Measurements from ENCODE around the gene NKX1-1.
"Not testable (repeated sequence)": the region's sequence is repeated elsewhere in the genome, so short reads cannot be mapped to it uniquely, and the experiment has no call there.

NKX1-1 gene

DNA sequence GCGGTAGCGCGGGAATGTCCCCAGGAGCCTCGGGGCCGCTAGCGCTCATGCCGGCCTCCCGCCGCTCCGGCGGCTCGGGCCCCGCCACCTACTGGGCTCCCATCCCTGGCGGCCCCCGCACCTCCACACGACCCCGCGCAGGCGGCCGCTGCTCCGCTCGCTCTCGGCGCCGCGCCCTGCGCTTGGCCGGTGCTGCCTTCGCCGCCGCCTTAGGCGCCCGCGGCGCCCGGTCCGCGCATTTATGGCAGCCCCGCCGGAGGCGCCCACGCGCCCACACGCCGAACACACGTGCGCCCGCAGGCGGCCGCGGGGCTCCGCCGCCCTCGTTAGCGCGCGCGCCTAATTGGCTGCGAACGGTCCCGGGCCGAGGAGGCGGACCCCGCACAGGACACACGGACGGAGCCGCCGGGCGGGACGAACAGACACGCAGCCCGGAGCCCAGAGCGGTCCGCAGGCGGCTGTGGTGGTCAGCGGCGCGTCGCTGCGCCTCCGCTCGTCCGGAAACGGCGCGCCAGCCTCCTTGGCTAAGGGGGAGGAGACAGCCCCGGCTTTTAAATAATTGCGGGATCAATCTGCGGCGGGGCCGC lies at the start of gene NKX1-1:
Gene NKX1-1, minus strand, starts transcription at position 49 of the 587 bp plus-strand sequence. Its CDS starts 0 bp downstream, at position 49.
- DNase-seq = no peak

DNA sequence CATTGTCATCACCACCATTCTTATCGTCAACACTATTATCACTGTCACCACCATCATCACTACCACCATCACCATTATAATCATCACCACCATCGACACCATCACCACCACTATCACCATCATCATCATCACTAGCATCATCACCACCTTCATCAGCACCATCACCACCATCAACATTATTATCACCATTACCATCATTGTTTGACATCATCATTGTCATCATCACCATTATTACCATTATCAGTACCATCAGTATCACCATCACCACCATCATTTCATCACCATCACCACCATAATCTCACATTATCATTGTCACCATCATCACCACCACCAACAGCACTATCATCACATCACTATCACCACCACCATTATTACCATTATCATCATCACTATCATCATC lies 47.5 kb upstream of the NKX1-1 start:
- no peak for DNase-seq

DNA sequence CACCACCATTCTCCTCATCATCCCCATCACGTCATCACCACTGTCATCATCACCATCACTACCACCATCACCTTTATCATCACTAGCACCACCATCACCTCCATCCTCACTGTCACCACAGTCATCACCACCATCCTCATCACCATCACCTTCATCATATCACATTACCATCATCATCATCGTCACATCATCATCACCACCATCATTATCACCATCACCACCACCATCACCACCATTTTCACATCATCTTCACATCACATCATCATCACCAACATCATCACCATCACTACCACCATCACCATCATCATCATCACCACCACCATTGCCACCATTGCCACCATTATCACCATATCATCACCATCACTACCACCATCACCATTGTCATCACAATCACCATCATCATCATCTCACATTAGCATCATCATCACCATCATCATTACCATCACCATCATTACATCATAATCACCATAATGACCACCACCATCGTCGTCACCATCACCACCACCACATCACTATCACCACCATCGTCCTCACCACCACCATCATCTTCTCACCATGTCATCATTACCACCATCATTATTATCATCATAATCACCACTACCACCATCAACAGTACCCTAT lies 46.3 kb upstream of the NKX1-1 start:
- DNase-seq = no peak

DNA sequence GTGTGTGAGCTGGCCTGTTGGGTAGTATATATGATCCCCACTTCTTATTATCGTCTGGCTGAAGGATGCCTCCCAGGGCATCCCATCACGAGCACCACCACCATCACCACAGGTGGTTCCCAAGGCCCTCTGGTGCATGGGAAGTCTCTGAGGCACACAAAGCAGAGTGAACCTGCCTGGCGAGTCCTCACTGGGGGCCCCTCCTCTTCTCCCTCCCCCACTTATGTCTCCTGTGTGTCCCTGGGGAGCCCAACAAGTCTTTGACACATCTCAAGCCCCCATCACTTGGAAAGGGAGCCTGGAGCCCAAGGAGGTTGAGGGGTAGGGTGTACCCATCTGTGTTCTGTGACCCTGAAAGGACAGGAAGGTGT lies 45.5 kb upstream of the NKX1-1 start:
- no peak for DNase-seq

DNA sequence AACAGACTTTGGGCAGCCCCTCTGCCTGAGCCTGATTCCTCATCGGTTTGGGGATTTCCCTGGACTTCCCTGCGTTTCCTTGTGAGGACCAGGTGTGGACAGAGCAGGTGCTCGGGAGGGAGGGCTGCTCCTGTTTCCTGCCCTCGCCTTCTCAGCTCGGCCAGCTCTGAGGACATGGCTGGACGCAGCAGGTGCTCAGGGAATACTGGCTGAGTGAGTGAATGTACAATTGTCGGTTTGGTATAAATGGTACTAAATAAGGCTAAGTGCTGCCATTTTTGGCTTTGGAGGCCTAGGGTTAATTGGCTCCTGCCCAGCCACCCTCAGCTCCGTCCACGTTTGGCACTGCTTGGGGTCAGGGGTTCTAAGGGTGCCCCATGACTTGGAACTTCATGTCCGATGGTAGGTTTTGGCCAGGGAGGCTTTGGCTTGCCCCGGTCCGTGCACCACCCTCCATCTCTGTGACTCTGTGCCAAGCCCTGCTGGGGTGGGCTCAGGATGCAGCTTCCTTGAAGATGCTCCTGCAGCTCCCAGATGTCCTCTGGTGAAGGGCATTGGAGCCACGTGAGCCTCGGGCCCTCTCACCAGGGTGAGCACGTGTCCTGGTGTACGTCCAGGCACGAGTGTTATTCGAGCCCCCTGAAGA lies 45.0 kb upstream of the NKX1-1 start:
- no peak for DNase-seq

DNA sequence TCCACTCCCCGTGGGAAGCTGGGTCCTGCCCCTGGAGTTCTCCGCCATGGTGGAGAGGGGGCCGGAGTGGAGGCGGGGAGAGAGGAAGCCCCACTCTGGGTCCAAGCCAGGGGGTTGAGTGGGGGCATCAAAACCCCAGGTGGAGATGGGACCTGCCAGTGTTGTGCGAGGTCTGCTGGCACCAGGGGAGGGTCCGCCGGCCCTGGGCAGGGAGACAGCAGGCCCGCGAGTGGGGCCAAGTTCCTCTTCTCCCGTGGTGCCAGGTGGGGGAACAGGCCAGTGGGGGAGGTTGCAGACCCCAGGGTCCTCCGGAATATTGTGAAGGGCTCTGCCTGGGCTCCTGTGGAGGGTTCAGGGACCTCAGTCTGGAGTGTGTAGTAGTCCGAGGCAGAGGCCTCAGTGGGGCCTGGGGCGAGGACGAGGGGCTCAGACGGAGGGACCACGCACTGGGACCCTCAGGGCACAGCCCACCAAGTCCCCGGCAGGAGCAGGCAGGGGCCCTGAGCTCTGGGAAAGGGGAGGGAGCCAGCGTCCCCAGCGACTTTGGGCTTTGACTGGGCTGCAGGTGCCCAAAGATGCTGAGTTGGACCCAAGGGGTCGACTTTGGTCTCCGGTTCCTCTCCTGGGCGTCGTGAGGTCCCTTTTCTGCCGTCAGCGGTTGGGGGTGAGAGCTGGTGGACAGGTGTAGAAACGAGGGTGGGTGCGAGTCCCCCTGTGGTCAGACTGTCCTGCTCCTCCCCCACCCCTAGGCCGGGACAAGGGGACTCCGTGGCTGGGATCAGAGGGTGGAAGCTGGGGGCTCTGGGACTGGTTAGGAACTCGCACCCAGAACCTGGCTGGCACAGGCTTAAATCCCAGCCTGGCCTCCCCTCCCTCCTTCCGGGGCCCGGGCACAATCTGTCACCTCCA lies 43.8 kb upstream of the NKX1-1 start:
- DNase-seq = no peak

DNA sequence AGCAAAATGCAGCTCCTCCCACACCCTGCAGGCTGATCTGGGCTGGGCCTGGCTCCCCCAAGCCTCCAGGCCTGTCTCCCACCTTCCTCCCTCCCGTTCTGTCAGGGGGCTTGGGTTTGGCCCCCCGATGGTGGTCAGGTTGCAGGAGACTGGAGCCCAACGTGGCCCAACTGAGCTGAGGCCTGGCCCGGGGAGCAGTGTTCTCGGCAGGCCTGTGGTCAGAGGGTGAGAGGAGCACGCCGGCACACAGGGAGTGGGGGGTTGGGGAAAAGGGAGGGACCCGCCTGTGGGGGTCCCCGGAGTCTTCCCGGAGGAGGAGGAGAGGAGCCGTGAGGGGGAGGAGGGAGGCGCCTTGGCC lies 43.2 kb upstream of the NKX1-1 start:
- no peak for DNase-seq

DNA sequence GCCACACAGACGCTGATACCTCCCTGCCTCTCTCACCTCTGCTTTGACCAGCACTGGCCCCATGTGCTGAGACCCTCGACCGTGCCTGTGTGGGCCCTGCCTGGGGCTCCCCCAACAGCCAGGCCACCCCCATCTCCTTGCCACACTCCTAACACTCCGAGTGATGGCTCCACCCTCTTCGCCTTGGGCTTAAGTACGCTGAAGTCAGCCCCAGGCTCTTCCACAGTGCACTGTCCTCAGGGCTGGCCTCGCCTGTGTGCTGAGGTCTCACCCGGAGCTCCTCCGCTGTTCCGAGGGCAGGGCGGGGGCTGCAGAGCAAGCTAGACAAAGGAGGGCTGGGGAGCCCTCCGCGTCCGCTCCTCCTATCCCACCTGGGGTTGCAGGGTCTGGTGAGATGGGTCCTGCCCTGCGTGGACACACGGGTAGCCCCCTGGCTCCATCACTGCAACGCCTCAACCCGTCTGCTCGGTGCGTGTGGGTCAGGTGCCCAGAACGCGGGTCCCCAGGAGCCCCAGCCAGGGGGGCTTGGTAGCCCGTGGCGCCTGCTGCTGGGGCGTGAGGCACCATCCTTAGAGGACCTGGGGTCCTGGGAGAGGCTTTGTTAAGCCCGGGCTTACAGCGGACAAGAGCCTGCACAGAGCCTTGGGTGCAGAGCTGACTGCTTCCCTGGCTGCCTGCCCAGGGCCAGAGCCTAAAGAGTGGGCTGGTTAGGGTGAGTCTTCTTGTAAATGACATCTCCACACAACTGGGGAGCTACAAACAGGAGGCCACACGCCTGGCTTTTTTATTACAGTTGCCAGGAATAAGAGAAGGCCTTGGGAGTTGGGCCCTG lies 42.6 kb upstream of the NKX1-1 start:
- no peak for DNase-seq

DNA sequence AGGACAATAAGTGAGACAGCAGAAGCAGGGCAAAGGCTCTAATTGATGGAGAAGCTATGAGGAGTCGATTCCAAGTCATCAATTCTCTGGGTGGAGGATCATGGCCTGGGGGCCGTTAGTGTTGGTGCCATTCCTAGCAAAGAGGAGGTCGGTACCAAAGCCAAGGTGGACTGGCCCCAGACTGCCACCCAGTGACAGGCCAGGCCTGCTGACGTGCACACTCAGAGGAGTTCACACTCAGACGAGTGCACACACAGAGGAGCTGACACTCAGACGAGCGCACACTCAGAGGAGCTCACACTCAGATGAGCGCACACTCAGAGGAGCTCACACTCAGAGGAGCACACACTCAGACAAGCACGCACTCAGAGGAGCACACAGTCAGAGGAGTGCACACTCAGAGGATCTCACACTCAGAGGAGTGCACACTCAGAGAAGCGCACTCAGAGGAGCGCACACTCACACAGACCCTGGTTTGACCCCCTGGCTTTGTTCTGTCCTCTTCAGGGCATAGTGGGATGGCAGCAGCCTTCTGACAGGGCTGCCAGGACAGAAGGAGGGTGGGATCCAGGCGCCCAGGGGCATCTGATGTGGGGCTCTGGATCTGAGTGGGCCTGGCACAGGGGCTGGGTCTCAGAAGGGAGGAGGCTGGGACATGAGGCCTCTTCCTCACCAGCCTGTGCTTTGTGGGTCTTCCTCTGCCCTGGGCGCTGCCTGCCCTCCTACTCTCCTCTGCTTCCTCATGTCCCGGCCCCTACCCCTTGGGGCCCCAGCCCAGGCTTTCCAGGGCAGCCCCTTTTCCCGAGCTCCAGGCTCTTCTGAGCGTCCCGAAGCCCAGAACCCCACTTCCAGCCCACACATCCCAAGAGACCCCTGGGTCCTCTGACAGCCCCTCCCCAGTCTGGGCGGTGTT lies 41.7 kb upstream of the NKX1-1 start:
- DNase-seq = no peak

DNA sequence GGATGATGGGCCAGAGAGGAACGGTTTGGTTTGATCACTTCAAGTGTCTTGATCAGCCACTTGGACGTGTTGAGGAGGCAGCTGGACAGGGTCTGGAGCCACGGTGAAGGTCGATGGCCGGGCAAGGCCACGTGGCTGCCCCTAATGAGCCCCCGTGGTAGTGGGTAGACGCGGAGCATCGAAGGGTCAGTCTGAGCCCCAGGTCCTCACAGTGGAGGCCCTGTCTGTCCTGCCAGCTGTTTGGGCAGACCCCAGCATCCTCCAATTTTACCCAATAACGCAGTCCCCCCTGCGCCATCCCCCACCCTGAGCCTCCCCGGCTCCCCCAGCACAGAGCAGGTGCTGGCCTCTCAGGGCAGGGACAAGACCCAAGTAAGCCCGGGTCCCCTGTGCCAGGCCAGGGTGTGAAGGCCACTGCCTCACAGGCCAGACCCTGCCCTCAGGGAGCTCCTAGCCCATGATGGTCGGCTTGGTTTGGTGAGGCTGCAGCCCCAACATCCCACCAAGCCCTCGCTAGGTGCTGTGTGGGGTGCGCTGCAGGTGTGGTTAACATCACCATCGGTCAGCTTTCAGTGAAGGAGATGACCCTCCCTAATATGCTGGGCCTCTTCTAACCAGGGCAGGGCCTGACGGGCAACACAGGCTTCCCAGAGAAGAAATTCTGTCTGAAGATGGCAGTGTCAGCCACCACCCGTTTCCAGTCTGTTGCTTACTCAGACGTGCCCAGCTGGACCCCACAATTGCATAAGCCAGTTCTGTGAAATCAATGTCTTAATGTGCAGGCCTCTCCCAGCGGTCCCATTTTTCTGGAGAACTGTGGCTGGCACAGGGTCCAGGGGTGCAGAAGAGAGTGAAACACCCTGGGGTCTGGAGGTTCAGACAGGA lies 40.5 kb upstream of the NKX1-1 start:
- no peak for DNase-seq

DNA sequence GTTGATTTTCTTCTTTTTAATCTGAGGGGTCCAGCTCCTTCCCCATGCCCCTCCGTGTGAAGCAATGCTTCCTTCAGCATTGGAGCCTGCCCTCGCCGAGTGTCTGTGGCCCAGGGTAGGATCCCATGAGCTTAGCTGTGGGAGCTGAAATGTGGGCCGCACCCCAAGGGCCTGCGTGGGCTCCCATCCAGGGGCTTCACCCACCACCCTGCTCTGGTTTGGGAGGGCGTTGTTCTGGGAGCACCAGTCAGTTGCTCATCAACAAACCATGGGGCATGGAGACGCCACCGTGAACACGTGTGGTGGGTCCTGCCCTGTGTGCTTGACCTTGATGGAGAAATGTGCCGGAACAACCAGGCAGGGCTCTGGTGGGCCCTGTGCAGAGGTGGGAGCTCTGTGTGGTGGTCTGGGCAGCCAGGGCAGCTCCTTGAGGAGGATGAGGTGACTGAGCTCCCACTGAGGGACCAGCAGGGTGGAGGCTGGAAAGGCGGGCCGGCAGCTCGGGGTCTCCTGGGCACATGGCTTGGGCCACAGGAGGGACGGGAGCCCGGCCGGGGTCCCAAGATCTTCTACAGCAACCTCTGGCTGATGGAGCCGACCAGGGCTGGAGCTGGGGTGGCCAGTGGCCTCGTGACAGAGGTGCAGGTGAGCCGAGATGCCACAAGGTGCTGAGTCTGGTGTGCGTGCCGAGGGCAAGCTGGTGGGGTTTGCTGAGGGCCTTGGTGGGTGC lies 39.6 kb upstream of the NKX1-1 start:
- DNase-seq = no peak

DNA sequence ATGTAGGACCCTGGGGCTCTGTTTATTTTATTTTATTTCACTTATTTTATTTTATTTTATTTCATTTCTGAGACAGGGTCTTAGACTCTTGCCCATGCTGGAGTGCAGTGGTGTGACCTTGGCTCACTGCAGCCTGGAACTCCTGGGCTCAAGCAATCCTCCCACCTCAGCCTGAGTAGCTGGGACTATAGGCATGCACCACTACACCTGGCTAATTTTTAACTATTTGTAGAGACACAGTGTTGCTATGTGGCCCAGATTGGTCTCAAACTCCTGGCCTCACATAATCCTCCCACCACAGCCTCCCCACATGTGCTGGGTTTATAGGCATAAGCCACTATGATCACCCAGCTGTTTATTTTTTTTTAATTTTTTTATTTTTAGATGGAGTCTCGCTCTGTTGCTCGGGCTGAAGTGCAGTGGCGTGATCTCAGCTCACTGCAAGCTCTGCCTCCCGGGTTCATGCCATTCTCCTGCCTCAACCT lies 37.5 kb upstream of the NKX1-1 start:
- not testable (repeated sequence) for DNase-seq

DNA sequence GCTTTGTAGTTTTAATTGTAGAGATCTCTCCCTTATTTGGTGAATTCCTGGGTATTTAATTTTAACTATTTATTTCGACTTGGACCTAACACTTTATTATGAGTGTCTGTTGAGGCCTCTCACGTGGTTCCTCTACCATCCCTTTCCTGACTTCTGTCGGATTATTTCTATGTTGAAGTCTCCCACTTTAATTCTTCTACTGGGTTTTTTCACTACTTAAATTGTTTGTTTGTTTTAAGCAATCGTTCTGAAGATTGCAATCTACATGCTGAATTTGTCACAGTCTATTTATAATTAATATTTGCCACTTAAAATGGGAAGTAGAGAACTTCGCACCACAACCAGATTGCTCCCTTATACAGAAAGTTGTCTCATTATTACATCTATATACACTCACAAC lies 20.8 kb upstream of the NKX1-1 start:
- DNase-seq = no peak

DNA sequence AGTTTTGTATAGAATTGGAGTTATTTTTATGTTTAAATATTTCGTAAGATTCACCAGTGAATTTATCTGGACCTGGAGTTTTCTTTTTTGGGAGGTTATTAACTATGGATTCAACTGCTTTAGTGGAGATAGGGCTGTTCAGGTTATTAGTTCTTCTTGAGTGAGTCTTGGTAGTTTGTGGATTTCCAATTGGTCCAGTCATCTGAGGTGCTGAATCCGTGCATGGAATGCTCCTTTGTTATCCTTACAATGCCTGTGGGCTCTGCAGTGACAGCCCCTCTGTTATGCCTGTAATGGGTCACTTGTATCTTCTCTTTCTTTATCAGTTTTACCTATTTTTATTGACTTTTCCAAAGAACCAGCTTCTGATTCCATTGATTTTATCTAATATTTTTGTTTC lies 15.4 kb upstream of the NKX1-1 start:
- no peak for DNase-seq

DNA sequence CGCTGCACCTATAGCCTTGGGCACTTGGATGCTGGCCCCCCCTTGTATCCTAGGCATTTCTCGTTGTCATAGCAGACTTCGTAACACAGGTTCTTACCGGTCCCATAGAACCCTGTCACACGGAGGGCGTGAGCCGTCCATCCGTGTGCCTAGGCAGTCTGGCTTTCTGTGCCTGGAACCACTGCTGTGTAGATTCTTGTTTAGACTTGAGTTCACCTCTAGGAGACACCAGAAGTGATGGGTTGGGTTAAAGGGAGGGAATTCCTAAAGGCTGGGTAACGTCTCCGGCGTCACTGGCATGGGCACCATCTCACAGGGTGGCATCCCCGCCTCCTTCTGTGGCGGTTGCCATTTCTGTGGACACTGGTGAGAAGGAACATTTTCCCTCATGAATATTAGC lies 13.5 kb upstream of the NKX1-1 start:
- DNase-seq = no peak

DNA sequence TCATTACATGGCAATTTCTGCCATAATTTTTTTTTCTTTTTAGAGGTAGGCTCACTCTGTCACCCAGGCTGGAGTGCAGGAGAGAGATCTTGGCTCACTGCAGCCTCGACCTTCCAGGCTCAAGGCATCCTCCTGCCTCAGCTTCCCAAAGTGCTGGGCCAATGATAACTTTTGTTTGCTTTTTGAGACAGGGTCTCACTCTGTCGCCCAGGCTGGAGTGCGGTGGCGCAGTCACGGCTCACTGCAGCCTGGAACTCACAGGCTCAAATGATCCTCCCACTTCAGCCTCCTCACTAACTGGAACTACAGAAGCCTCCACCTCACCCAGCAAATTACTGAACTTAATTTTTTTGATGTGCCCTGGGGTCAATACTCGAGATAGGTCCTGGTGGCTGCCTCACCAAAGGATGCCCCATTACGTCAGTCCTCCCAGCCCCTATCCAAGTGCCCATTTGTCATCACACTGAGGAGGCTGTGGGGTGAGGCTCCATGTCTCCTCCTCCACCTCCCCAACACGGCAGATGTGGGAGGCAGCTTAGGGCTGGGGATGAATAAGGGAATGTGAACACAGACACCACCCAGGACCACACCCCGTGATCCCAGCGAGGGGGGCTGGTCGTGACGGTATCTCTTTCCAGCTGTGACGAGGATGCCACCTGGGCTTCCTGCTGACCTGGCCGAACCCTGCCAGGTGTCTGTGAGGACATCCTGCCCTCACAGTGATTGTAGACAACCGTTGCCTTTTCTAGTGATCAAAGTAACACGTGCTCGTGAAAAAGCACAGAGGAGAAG lies 12.4 kb upstream of the NKX1-1 start:
- DNase-seq = no peak

DNA sequence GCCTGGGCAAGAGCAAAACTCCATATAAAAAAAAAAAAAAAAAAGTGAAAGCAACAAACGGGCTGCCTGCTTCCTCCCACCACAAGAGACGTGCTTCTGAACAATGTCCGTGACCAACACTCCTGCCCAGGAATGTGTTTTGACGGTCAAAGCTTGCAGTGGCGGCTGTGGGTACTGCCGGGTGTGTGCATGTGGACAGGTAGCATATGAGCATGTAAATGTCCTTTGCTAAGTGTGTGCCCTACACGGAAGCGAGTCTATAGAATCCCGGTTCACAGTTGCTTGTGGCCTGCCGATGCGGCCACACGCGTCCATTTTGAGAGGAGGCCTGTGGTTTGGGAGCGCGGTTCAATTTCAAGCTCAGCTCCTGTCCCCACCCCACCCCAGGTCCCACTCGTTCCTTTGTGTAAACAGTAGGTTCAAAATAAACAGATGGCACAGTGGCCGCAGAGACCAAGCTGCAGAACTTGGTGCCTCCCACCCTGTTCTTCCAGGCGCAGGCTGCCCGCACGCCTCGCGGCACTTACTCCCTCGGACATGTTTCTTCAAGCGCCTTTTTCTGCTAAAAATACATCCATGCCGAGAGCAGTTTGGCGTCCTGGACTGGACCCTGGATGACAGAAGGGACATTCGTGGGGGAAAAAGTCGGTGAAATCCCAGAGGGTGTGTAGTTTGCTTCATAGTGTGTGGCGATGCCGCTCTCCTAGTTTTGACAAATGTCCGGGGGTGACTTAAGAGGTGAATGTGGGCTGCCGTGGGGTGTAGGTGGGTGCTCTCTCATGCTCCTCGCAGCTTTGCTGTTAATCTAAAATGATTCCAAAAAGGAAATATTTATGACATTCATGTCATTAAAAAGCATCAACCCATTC lies 11.5 kb upstream of the NKX1-1 start:
- DNase-seq = no peak

DNA sequence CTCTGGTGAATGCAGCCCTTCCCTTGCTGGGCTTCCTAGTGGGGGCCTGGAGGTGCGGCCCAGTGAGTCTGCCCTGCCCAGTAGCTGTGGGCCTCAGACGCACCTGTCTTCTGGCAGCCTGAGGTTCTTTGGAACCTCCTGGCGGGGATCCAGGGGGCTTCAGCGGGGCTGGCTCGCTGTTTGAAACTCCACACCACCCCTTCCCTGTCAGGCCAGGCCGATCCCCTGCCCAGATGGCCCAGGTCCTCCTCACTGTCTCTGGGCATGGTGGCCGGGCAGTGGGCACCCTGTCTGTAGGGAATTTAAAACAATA lies 10.7 kb upstream of the NKX1-1 start:
- no peak for DNase-seq

Measured in activated CD4-positive, alpha-beta T cell treated with anti-CD3 and anti-CD28 coated beads, Interleukin-2, amount 50 U/mL, for 1 hour (primary cell).